GM21447 (cell line): ENCODE results near the gene PKD2L1.

Experiments used
- ATAC-seq: cut with Tn5 transposase; IDR thresholded peaks from one replicate; pipeline ENCODE4 v1.9.1; 2021; ENCODE audit not compliant: unreplicated experiment

The PKD2L1 gene

DNA sequence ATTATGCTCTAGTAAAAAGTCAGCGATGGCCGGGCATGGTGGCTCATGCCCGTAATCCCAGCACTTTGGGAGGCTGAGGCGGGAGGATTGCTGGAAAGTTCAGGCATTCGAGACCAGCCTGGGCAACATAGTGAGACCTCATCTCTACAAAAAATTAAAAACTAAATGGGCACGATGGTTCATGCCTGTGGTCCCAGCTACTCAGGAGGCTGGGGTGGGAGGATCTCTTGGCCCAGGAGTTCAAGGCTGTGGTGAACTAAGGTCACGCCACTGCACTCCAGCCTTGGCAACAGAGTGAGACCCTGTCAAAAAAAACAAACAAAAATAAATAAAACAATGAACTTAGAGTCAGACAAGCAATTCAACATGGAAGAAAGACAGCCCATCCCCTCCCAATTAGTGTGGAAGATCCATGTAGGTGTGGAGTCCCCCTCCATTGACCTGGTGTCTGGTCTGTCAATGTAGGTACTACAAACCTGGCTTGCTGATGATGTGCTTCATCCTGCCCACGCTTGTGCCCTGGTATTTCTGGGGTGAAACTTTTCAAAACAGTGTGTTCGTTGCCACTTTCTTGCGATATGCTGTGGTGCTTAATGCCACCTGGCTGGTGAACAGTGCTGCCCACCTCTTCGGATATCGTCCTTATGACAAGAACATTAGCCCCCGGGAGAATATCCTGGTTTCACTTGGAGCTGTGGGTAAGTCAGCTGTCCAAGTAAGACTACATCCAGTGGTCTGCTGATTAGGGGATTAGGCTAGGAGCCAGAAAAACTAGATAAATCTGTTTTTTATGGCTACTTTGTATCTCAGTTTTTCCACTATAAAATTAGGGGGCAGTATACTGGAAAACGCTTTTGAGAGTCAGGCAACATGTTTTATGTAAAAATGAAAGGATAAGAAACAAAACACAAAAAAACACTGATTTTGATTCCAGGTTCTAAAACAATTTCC is 26.3 kb upstream of the PKD2L1 start:
- ATAC-seq: no peak

DNA sequence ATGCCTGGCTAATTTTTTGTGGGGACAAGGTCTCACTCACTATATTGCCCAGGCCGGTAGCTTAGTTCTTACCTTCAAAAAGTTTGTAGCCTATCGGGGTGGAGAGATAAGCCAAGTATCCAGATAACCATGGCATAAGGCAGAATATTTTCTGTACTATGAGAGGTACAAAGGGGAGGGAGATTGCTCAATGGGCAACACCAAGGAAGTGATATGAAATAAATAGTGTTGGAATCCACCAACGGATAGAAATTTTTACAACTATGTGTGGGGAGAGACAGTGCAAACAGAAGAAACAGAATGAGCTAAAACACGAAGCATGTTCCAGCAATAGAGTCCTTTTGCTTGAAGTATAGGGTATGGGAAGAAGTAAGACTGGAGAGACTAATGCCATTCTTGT is 25.1 kb upstream of the PKD2L1 start:
- ATAC-seq: no peak

- ATAC-seq: no peak
These were observed 23.9 kb upstream of the PKD2L1 start for GRCh38 chr10:100353770-100354485.

GRCh38 chr10:100350914-100351485 is 21.0 kb upstream of the PKD2L1 start:
- ATAC-seq: no peak

- no peak for ATAC-seq
These were observed 19.6 kb upstream of the PKD2L1 start for GRCh38 chr10:100349672-100350071.

- ATAC-seq: no peak
These were observed 19.1 kb upstream of the PKD2L1 start for GRCh38 chr10:100349087-100349486.

- ATAC-seq: no peak
These were observed 18.4 kb upstream of the PKD2L1 start for GRCh38 chr10:100348389-100348927.

- ATAC-seq: no peak
These were observed 17.7 kb upstream of the PKD2L1 start for GRCh38 chr10:100347568-100348195.

DNA sequence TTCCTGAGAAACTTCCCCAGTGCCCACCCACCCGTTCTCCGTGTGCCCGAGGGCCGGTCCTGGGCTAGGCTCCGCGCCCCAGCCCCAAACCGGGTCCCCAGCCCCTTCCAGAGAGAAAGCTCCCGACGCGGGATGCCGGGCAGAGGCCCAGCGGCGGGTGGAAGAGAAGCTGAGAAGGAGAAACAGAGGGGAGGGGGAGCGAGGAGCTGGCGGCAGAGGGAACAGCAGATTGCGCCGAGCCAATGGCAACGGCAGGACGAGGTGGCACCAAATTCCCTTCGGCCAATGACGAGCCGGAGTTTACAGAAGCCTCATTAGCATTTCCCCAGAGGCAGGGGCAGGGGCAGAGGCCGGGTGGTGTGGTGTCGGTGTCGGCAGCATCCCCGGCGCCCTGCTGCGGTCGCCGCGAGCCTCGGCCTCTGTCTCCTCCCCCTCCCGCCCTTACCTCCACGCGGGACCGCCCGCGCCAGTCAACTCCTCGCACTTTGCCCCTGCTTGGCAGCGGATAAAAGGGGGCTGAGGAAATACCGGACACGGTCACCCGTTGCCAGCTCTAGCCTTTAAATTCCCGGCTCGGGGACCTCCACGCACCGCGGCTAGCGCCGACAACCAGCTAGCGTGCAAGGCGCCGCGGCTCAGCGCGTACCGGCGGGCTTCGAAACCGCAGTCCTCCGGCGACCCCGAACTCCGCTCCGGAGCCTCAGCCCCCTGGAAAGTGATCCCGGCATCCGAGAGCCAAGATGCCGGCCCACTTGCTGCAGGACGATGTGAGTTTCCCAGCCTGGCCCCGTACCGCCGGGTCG is 16.9 kb upstream of the PKD2L1 start, which contains the start of gene SCD:
Gene SCD (plus strand): TSS at position 469 of the 803 bp plus-strand sequence. CDS start 272 bp downstream, at position 741.
- ATAC-seq: peak; percentile 91

GRCh38 chr10:100346351-100346764 is 16.3 kb upstream of the PKD2L1 start:
- ATAC-seq: peak; percentile 52

GRCh38 chr10:100345570-100346330 is 15.7 kb upstream of the PKD2L1 start:
- no peak for ATAC-seq

DNA sequence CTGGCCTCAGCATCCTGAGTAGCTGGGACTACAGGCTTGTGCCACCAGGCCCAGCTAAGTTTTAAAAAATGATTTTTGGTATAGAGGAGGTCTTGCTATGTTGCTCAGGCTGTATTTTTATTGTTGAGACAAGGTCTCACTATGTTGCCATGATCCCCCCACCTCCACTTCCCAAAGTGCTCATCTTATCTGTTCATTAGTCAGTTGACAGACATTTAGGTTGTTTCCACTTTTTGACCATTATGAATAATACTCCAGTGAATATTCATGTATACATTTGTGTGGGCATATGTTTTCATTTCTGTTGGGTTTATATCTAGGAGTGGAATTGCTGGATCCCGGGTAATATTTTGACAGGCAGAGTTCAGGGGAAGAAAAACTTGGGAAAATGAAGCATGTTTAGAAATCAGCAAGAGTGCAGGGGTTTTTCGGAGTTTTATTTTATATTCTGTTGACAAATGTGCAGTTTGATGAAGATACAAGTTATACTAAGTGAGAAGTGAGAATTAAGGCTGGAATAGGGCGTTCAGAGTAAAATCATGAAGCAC is 14.3 kb upstream of the PKD2L1 start:
- no peak for ATAC-seq

DNA sequence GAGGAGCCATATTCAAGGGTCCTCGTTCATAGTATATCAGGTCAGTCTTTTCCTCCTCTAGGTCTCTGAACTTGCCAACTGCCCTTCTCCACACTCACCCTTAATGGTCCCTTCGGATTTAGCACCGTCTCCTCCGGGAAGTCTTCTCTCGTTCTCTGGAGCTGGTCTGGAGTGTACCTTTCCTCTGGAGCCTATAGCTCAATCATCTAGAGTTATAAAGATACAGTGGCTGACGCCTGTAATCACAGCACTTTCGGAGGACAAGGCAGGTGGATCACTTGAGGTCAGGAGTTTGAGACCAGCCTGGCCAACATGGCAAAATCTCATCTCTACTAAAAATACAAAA is 12.6 kb upstream of the PKD2L1 start:
- ATAC-seq: no peak

GRCh38 chr10:100341953-100342626 is 12.1 kb upstream of the PKD2L1 start:
- peak; percentile 21 for ATAC-seq

- no peak for ATAC-seq
These were observed 11.2 kb upstream of the PKD2L1 start for GRCh38 chr10:100340948-100341847.

DNA sequence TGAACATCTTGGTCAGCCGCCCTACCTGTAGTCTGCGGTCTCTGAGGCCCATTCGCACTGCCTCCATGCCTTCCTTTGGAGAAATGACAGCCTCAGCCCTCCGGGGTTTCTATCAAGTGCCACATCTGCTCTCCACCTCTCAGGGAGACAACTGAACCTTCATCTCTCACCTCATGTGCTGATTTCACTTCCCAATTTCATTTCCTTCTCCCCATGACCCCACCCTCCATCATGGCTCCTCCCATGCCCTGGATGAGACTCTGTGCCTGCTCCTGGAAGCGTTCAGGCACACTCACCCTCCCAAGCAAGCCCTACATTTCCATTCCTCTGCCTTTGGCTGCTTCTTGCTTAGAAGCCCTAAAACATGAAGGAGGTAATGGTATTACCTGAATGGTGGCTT is 9.2 kb upstream of the PKD2L1 start:
- peak; percentile 63 for ATAC-seq

DNA sequence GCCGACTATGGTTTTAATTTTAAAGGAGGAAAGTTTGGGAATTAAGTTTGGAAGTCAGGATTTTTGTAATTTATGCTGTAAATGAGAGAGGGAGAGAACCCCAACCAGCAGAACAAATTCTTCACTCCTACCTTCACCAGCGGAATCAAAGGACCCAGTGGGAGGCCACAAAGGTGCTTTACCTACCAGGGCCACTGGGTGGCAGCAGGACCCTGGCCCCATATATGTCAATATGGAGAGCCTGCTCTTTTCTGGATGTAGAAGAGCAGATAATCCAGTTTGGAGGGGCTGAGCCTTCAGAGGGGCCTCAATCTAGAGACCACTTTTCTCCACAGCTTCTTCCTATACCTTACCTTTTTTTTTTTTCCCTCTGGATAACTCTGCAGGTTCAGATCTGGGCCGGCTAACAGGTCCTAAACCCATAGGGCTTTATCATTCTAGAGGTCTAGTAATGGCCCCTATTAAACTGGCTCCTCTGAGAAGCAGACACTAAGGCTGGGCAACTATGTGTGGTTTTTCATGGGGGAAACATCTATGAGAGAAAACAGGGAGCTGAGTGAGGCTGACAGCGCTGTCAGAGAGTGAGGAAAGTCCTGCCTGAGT is 8.5 kb upstream of the PKD2L1 start:
- no peak for ATAC-seq
